ENCODE measurements around the gene RORC. TPM values are rescaled to one million over a fixed set of nuclear protein-coding genes. Genes with fewer than 3 reads are reported as not detected.

The RORC gene
- polyA plus RNA-seq, 3 donors, result 0.03 TPM; not detected in 2

DNA sequence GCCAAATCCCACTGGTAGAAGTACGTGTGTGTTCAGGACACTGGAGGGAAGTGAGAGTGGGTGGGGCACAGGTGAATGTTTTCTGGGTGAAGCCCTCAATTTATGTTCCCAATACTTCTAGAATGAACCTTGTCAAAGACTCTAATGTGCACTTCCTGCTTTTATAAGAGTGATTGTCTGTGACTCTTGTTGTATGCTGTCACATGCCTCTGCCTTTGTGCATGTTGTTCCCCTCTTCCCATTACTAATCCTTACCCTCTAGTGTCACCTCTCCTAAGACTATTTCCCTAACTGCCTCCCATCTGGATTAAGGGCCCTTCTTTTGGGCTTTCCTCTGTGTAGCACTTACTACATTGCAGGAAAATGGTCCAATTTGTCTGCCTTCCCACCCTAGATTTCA lies 23.8 kb downstream of the RORC start:
- H3K27me3 ChIP-seq (ENCODE audit: control insufficient read depth in 2 of 2, insufficient read depth in 2 of 2, low read length in 2 of 2), result peaks cover 0 to 2% of the 10 kb centered on the region in 2 donors
- no peaks in the 10 kb centered on the region for H3K9me3 ChIP-seq (replicated peaks in 1 of 2; ENCODE audit: control insufficient read depth in 1 of 2, insufficient read depth in 1 of 2, low read length in 2 of 2)
- no peaks in the 10 kb centered on the region for H4K20me1 ChIP-seq (ENCODE audit: insufficient read depth, low read length)
- peaks cover 0 to 6% of the 10 kb centered on the region in 2 donors for H3K4me1 ChIP-seq (ENCODE audit: control insufficient read depth in 1 of 2, insufficient read depth in 2 of 2, low read length in 2 of 2)
- no peak overlapping the region for H3K27ac Mint-ChIP-seq
- peaks cover 15% of the 10 kb centered on the region for H3K4me1 Mint-ChIP-seq
- H3K4me2 ChIP-seq (replicated peaks; ENCODE audit: extremely low read depth, low read length, poor library complexity, severe bottlenecking), result no peak overlapping the region
- no peaks in the 10 kb centered on the region for H3K36me3 ChIP-seq (replicated peaks in 1 of 2; ENCODE audit: control insufficient read depth in 1 of 2, insufficient read depth in 2 of 2, low read length in 2 of 2)
- H3K27me3 Mint-ChIP-seq (ENCODE audit: low read depth in 3 of 3), result peaks cover 15 to 18% (median 16%) of the 10 kb centered on the region in 3 donors
- no peak overlapping the region for H3K27ac ChIP-seq (ENCODE audit: low read depth in 1 of 2, low read length in 2 of 2)
- TF ChIP-seq, protein P1, sequence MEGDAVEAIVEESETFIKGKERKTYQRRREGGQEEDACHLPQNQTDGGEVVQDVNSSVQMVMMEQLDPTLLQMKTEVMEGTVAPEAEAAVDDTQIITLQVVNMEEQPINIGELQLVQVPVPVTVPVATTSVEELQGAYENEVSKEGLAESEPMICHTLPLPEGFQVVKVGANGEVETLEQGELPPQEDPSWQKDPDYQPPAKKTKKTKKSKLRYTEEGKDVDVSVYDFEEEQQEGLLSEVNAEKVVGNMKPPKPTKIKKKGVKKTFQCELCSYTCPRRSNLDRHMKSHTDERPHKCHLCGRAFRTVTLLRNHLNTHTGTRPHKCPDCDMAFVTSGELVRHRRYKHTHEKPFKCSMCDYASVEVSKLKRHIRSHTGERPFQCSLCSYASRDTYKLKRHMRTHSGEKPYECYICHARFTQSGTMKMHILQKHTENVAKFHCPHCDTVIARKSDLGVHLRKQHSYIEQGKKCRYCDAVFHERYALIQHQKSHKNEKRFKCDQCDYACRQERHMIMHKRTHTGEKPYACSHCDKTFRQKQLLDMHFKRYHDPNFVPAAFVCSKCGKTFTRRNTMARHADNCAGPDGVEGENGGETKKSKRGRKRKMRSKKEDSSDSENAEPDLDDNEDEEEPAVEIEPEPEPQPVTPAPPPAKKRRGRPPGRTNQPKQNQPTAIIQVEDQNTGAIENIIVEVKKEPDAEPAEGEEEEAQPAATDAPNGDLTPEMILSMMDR (IDR thresholded peaks at IDR 0.05), result no peak
- no peaks in the 10 kb centered on the region for H3K9me3 Mint-ChIP-seq
- H3K9ac ChIP-seq (ENCODE audit: insufficient read depth, low read length, poor library complexity, severe bottlenecking), result no peak overlapping the region
- H2AFZ ChIP-seq (ENCODE audit: insufficient read depth, low read depth, low read length, poor library complexity, severe bottlenecking), result no peak overlapping the region
- H3K79me2 ChIP-seq (ENCODE audit: insufficient read depth, low read length), result no peaks in the 10 kb centered on the region
- H3K36me3 Mint-ChIP-seq, result no peaks in the 10 kb centered on the region
- DNase-seq, result no peak
- intact Hi-C loops (cut with micrococcal nuclease), result no loop called here
- H3K4me3 Mint-ChIP-seq, result no peak overlapping the region
- no CpG with 5 or more reads among the region's 1 CpG for WGBS (ENCODE audit: insufficient coverage)
- H3K4me3 ChIP-seq (replicated peaks in 1 of 3; ENCODE audit: low read depth in 2 of 3, low read length in 3 of 3), result no peak overlapping the region

DNA sequence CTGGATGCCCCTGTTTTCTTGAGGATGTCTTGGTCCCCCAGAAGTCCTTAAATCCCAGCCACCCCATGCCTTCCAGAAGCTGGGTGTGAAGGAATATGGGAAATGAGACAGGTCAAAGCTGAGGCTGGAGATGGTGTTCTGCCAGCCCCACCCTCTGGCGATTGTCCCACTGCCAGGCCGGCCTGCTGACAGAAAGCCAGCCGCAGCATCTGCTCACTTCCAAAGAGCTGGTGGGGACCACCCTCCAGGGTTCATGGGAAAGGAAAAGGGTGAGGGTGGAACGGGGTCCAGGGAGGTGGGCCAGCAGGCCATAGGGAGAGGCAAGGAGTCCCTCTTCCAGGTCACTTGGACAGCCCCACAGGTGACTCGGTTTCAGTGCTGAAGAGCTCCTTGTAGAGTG lies 24.5 kb downstream of the RORC start:
- H3K27ac Mint-ChIP-seq, result no peak overlapping the region
- intact Hi-C loops (cut with micrococcal nuclease), result no loop called here
- Histone ChIP-seq H3K27me3 (ENCODE audit: control insufficient read depth in 2 of 2, insufficient read depth in 2 of 2, low read length in 2 of 2) (peaks cover 0 to 2% of the 10 kb centered on the region in 2 donors), H3K9me3 (replicated peaks in 1 of 2; ENCODE audit: control insufficient read depth in 1 of 2, insufficient read depth in 1 of 2, low read length in 2 of 2) (no peaks in the 10 kb centered on the region), H3K4me3 (replicated peaks in 1 of 3; ENCODE audit: low read depth in 2 of 3, low read length in 3 of 3) (no peak overlapping the region), H2AFZ (ENCODE audit: insufficient read depth, low read depth, low read length, poor library complexity, severe bottlenecking) (no peak overlapping the region), H4K20me1 (ENCODE audit: insufficient read depth, low read length) (no peaks in the 10 kb centered on the region), H3K79me2 (ENCODE audit: insufficient read depth, low read length) (no peaks in the 10 kb centered on the region), H3K27ac (ENCODE audit: low read depth in 1 of 2, low read length in 2 of 2) (no peak overlapping the region), H3K36me3 (replicated peaks in 1 of 2; ENCODE audit: control insufficient read depth in 1 of 2, insufficient read depth in 2 of 2, low read length in 2 of 2) (no peaks in the 10 kb centered on the region), H3K4me2 (replicated peaks; ENCODE audit: extremely low read depth, low read length, poor library complexity, severe bottlenecking) (no peak overlapping the region), H3K4me1 (ENCODE audit: control insufficient read depth in 1 of 2, insufficient read depth in 2 of 2, low read length in 2 of 2) (peaks cover 0 to 6% of the 10 kb centered on the region in 2 donors), H3K9ac (ENCODE audit: insufficient read depth, low read length, poor library complexity, severe bottlenecking) (no peak overlapping the region)
- no peak overlapping the region for H3K4me3 Mint-ChIP-seq
- no peaks in the 10 kb centered on the region for H3K36me3 Mint-ChIP-seq
- H3K9me3 Mint-ChIP-seq, result no peaks in the 10 kb centered on the region
- no peak for DNase-seq
- peaks cover 15% of the 10 kb centered on the region for H3K4me1 Mint-ChIP-seq
- TF ChIP-seq, protein P1 (IDR thresholded peaks at IDR 0.05), result no peak
- WGBS (ENCODE audit: insufficient coverage), result 97% methylated on average over 5 of the region's 5 CpGs
- H3K27me3 Mint-ChIP-seq (ENCODE audit: low read depth in 3 of 3), result peaks cover 13 to 21% (median 17%) of the 10 kb centered on the region in 3 donors
